H9 (cell line): ENCODE results near the gene SMYD1. TPM values are rescaled to one million over a fixed set of nuclear protein-coding genes. Genes with fewer than 3 reads are reported as not detected.

Experiments
- DNase-seq: peaks from one replicate; pipeline ENCODE4 v3.0.0-alpha.2; 2017
- H2AFZ ChIP-seq: one replicate; pipeline ENCODE4 v1.6.1; 2013; ENCODE audit warnings: mild to moderate bottlenecking, low read length, control low read depth, moderate library complexity
- H2AK5ac ChIP-seq: 2 replicates; pipeline ENCODE4 v1.6.1; 2013; ENCODE audit warnings: low read length, control low read depth, mixed read lengths; ENCODE audit not compliant: insufficient read length
- H2BK120ac ChIP-seq: one replicate; pipeline ENCODE4 v1.6.1; 2013; ENCODE audit warnings: low read depth, mild to moderate bottlenecking, low read length, control low read depth, inconsistent platforms; ENCODE audit not compliant: poor library complexity, severe bottlenecking
- H2BK12ac ChIP-seq: 2 replicates; pipeline ENCODE4 v1.6.1; 2013; ENCODE audit warnings: low read length, control low read depth, mixed read lengths, low read depth; ENCODE audit not compliant: insufficient read length
- H2BK15ac ChIP-seq: 2 replicates; pipeline ENCODE4 v1.6.1; 2013; ENCODE audit warnings: low read depth, low read length, control low read depth
- H2BK20ac ChIP-seq: one replicate; pipeline ENCODE4 v1.6.1; 2013; ENCODE audit warnings: low read depth, mild to moderate bottlenecking, low read length, control low read depth, inconsistent platforms; ENCODE audit not compliant: poor library complexity, severe bottlenecking
- H2BK5ac ChIP-seq: 2 replicates; pipeline ENCODE4 v1.6.1; 2013; ENCODE audit warnings: low read length, control low read depth, mixed read lengths; ENCODE audit not compliant: insufficient read length
- H3K14ac ChIP-seq: 2 replicates; pipeline ENCODE4 v1.6.1; 2013; ENCODE audit warnings: low read length, control low read depth; ENCODE audit not compliant: insufficient read depth
- H3K18ac ChIP-seq: 2 replicates; pipeline ENCODE4 v1.6.1; 2013; ENCODE audit warnings: low read depth, mild to moderate bottlenecking, mixed read lengths, low read length, control low read depth; ENCODE audit not compliant: insufficient read length
- H3K23ac ChIP-seq: 2 replicates; pipeline ENCODE4 v1.6.1; 2013; ENCODE audit warnings: low read length, control low read depth, mixed read lengths, low read depth; ENCODE audit not compliant: insufficient read length
- H3K23me2 ChIP-seq: 2 replicates; pipeline ENCODE4 v1.6.1; 2013; ENCODE audit warnings: low read depth, mild to moderate bottlenecking, mixed read lengths, low read length, control low read depth; ENCODE audit not compliant: insufficient read length, poor library complexity, severe bottlenecking
- H3K27ac ChIP-seq: 2 replicates; pipeline ENCODE4 v1.5.1; 2013; ENCODE audit warnings: low read length, control low read depth, mixed read lengths, low read depth; ENCODE audit not compliant: insufficient read length
- H3K27me3 ChIP-seq: 2 replicates; pipeline ENCODE4 v1.6.1; 2013; ENCODE audit warnings: low read length, control low read depth, inconsistent platforms; ENCODE audit not compliant: insufficient read depth
- H3K4ac ChIP-seq: 2 replicates; pipeline ENCODE4 v1.6.1; 2013; ENCODE audit warnings: low read depth, mild to moderate bottlenecking, control low read depth, inconsistent platforms, low read length, moderate library complexity
- H3K4me1 ChIP-seq: 2 replicates; pipeline ENCODE4 v1.6.1; 2013; ENCODE audit warnings: low read length, control low read depth, inconsistent platforms; ENCODE audit not compliant: insufficient read depth
- H3K4me2 ChIP-seq: 2 replicates; pipeline ENCODE4 v1.6.1; 2013; ENCODE audit warnings: low read length, control low read depth, mixed read lengths; ENCODE audit not compliant: insufficient read length, insufficient read depth
- H3K56ac ChIP-seq: 2 replicates; pipeline ENCODE4 v1.6.1; 2013; ENCODE audit warnings: low read depth, mild to moderate bottlenecking, mixed read lengths, low read length, control low read depth; ENCODE audit not compliant: insufficient read length
- H3K79me1 ChIP-seq: 2 replicates; pipeline ENCODE4 v1.6.1; 2013; ENCODE audit warnings: low read depth, mild to moderate bottlenecking, moderate library complexity, low read length, control low read depth, inconsistent platforms; ENCODE audit not compliant: insufficient read depth, poor library complexity, severe bottlenecking
- H3K79me2 ChIP-seq: 2 replicates; pipeline ENCODE4 v1.6.1; 2013; ENCODE audit warnings: low read length, control low read depth, inconsistent platforms; ENCODE audit not compliant: insufficient read depth
- H3K9ac ChIP-seq: 2 replicates; pipeline ENCODE4 v1.6.1; 2013; ENCODE audit warnings: low read length, control low read depth, mixed read lengths; ENCODE audit not compliant: insufficient read length; ENCODE audit errors: extremely low read depth
- H3K9me3 ChIP-seq: one replicate; pipeline ENCODE4 v1.6.1; 2013; ENCODE audit warnings: low read depth, low read length, inconsistent platforms; ENCODE audit not compliant: control insufficient read depth
- H3T11ph ChIP-seq: one replicate; pipeline ENCODE4 v1.6.1; 2013; ENCODE audit warnings: mild to moderate bottlenecking, low read length, control low read depth, inconsistent platforms
- H4K20me1 ChIP-seq: one replicate; pipeline ENCODE4 v1.6.1; 2013; ENCODE audit not compliant: control insufficient read depth, insufficient read length, insufficient read depth
- H4K5ac ChIP-seq: 2 replicates; pipeline ENCODE4 v1.6.1; 2013; ENCODE audit warnings: low read depth, mild to moderate bottlenecking, mixed read lengths, low read length, control low read depth; ENCODE audit not compliant: insufficient read length
- H4K8ac ChIP-seq: replicated peaks from 2 replicates; pipeline ENCODE4 v1.6.1; 2013; ENCODE audit warnings: low read length, control low read depth, mixed read lengths, low read depth; ENCODE audit not compliant: insufficient read length
- H4K91ac ChIP-seq: 2 replicates; pipeline ENCODE4 v1.6.1; 2013; ENCODE audit warnings: low read depth, mild to moderate bottlenecking, moderate library complexity, mixed read lengths, low read length, control low read depth; ENCODE audit not compliant: insufficient read length
- H3K27ac Mint-ChIP-seq, 3 experiments: 2 replicates in 2 of 3; 3 replicates in 1 of 3; pipeline ENCODE4 v1.8.0; 2020 to 2021; ENCODE audit warnings: mixed read lengths in 3 of 3, mild to moderate bottlenecking in 1 of 3, moderate library complexity in 1 of 3
- H3K27me3 Mint-ChIP-seq: 2 replicates; pipeline ENCODE4 v1.8.0; 2021; ENCODE audit warnings: low read depth, mild to moderate bottlenecking, moderate library complexity, mixed read lengths
- H3K36me3 Mint-ChIP-seq, 3 experiments: 2 replicates in 2 of 3; 3 replicates in 1 of 3; pipeline ENCODE4 v1.8.0; 2020 to 2021; ENCODE audit warnings: low read depth in 3 of 3, mixed read lengths in 3 of 3; ENCODE audit not compliant: insufficient read depth in 1 of 3
- H3K4me1 Mint-ChIP-seq, 2 experiments: 2 replicates each; pipeline ENCODE4 v1.8.0; 2020; ENCODE audit warnings: mixed read lengths in 2 of 2
- H3K4me3 Mint-ChIP-seq, 2 experiments: 2 replicates in 1 of 2; 3 replicates in 1 of 2; pipeline ENCODE4 v1.8.0; 2020 to 2021; ENCODE audit warnings: mild to moderate bottlenecking in 2 of 2, mixed read lengths in 2 of 2, moderate library complexity in 1 of 2
- H3K9me3 Mint-ChIP-seq, 2 experiments: 2 replicates in 1 of 2; 3 replicates in 1 of 2; pipeline ENCODE4 v1.8.0; 2020; ENCODE audit warnings: mild to moderate bottlenecking in 2 of 2, mixed read lengths in 2 of 2, moderate library complexity in 1 of 2
- CTCF ChIP-seq: fragments of 200-600 bp; sonication (generic); conservative IDR thresholded peaks from 3 replicates; pipeline ENCODE4 v1.8.0; 2021; ENCODE audit warnings: antibody characterized with exemption, mild to moderate bottlenecking
- WGBS: extraction: QIAGEN DNeasy Blood & Tissue Kit; methylation state at CpG from one replicate; pipeline ENCODE4 v1.1.7; 2013; ENCODE audit warnings: missing lambda C conversion rate, low lambda C conversion rate, mixed read lengths; ENCODE audit not compliant: insufficient read length; ENCODE audit errors: extremely low coverage; 5-methylcytosine and 5-hydroxymethylcytosine counted together
- total RNA-seq: library from RNA; stranded (reverse); gene quantifications from 2 replicates; pipeline ENCODE4 v1.2.1, GENCODE V29; 2021

SMYD1 gene
- total RNA-seq, 1 experiment from 2014 or later: not detected

GRCh38 chr2:88087763-88088162 lies 20.1 kb downstream of the SMYD1 start:
- H2AFZ ChIP-seq: no peak overlapping the region
- no peak overlapping the region for H2AK5ac ChIP-seq
- no peak overlapping the region for H3K9ac ChIP-seq
- H3K4me3 Mint-ChIP-seq: no peak overlapping the region
- no peak overlapping the region for H4K5ac ChIP-seq
- H4K8ac ChIP-seq: no peak overlapping the region
- TF ChIP-seq CTCF: no peak
- H3K9me3 Mint-ChIP-seq: no peaks in the 10 kb centered on the region
- H3K14ac ChIP-seq: no peak overlapping the region
- H3K36me3 Mint-ChIP-seq: no peaks in the 10 kb centered on the region
- H3K27me3 Mint-ChIP-seq: no peaks in the 10 kb centered on the region; the same call in 1 of the 2 replicates
- H2BK15ac ChIP-seq: no peak overlapping the region
- H3K27ac Mint-ChIP-seq: no peak overlapping the region
- no peak overlapping the region for H3T11ph ChIP-seq
- H3K79me1 ChIP-seq: no peaks in the 10 kb centered on the region
- H3K9me3 ChIP-seq: no peaks in the 10 kb centered on the region
- H3K79me2 ChIP-seq: no peaks in the 10 kb centered on the region
- no peak overlapping the region for H2BK5ac ChIP-seq
- H3K4ac ChIP-seq: no peak overlapping the region
- H2BK20ac ChIP-seq: no peak overlapping the region
- H3K27me3 ChIP-seq: no peaks in the 10 kb centered on the region
- H4K91ac ChIP-seq: no peak overlapping the region
- H2BK120ac ChIP-seq: no peak overlapping the region
- H3K27ac ChIP-seq: no peak overlapping the region
- H3K23ac ChIP-seq: no peak overlapping the region
- no peak overlapping the region for H3K56ac ChIP-seq
- H2BK12ac ChIP-seq: no peak overlapping the region
- no peak overlapping the region for H3K4me2 ChIP-seq
- peaks cover 4% of the 10 kb centered on the region for H3K4me1 ChIP-seq
- H3K18ac ChIP-seq: no peak overlapping the region
- no CpG with 5 or more reads among the region's 17 CpGs for WGBS
- peaks cover 7% of the 10 kb centered on the region in 2 experiments for H3K4me1 Mint-ChIP-seq
- no peak for DNase-seq
- H3K23me2 ChIP-seq: no peaks in the 10 kb centered on the region
- no peaks in the 10 kb centered on the region for H4K20me1 ChIP-seq
